SK-N-MC (cell line): ENCODE measurements around the gene LYPD4.

Experiments used
- EZH2 ChIP-seq: fragments of 200-600 bp; sonication (generic); IDR thresholded peaks from one replicate; pipeline ENCODE4 v1.6.1; 2017; ENCODE audit warnings: antibody characterized with exemption
- POLR2AphosphoS5 ChIP-seq: IDR thresholded peaks from 2 replicates; pipeline ENCODE4 v1.6.1; 2012; ENCODE audit warnings: mild to moderate bottlenecking, low read depth, low read length, borderline replicate concordance

GRCh38 chr19:41796362-41796761, 48.1 kb downstream of the LYPD4 start, which contains the start of gene CEACAM3:
- TF ChIP-seq EZH2 (no peak), POLR2AphosphoS5 (no peak)
